Stomach (tissue), 19 donors: Measurements from ENCODE around the gene PAMR1. TPM values are rescaled to one million over a fixed set of nuclear protein-coding genes. Genes with fewer than 3 reads are reported as not detected.

Experiments
- DNase-seq, 2 donors: peaks; one replicate each; pipeline versions ENCODE4 v3.0.0 to v3.0.0-alpha.2; 2013 to 2019
- H3K27ac ChIP-seq, 5 donors: fragments of 200-600 bp in 4 of 5; sonication (generic) in 4 of 5; one replicate each; pipeline ENCODE4 v1.5.1; 2013 to 2019; ENCODE audit warnings: mild to moderate bottlenecking in 1 of 5, moderate library complexity in 1 of 5
- H3K27me3 ChIP-seq, 3 donors: fragments of 200-600 bp; sonication (generic); one replicate each; pipeline ENCODE4 v1.5.1; 2017 to 2019; ENCODE audit warnings: mixed run types in 1 of 3
- H3K36me3 ChIP-seq, 4 donors: fragments of 200-600 bp; sonication (generic); 1 replicate in 3 of 4; 2 replicates in 1 of 4; pipeline ENCODE4 v1.5.1; 2016 to 2019
- H3K4me1 ChIP-seq, 4 donors: fragments of 200-600 bp; sonication (generic); one replicate each; pipeline ENCODE4 v1.5.1; 2016 to 2019
- H3K4me3 ChIP-seq, 4 donors: fragments of 200-600 bp; sonication (generic) in 3 of 4; one replicate each; pipeline ENCODE4 v1.5.1; 2016 to 2019; ENCODE audit warnings: mild to moderate bottlenecking in 1 of 4
- H3K9me3 ChIP-seq, 4 donors: fragments of 200-600 bp; sonication (generic); one replicate each; pipeline ENCODE4 v1.5.1; 2016 to 2019
- EP300 ChIP-seq: sonication (generic); formaldehyde crosslinking; IDR thresholded peaks from one replicate; pipeline ENCODE4 v1.6.1; 2017; ENCODE audit warnings: antibody characterized with exemption
- POLR2A ChIP-seq, 4 donors: fragments of 450-650 bp; IDR thresholded peaks; one replicate each; pipeline ENCODE4 v1.6.1; 2016; ENCODE audit warnings: antibody characterized with exemption in 4 of 4, control low read depth in 2 of 4, mild to moderate bottlenecking in 1 of 4, moderate library complexity in 1 of 4
- POLR2AphosphoS5 ChIP-seq, 3 donors: sonication (generic); formaldehyde crosslinking; IDR thresholded peaks; one replicate each; pipeline ENCODE4 v1.6.1; 2016; ENCODE audit warnings: antibody characterized with exemption in 3 of 3
- WGBS, 5 donors: extraction: QIAGEN DNeasy Blood & Tissue Kit in 3 of 5; methylation state at CpG; one replicate each; pipeline versions ENCODE4 v1.1.5 to v1.1.7; 2013 to 2018; 5-methylcytosine and 5-hydroxymethylcytosine counted together
- intact Hi-C: fragments of 100-400 bp; cut with DNase I; formaldehyde crosslinking; loops from one replicate; pipeline ENCODE4 v1.15.1; 2023; ENCODE audit warnings: low total_unique reads
- long read RNA-seq, 10 donors: transcript quantifications; one replicate each; lab custom pipeline, GENCODE V29; 2026
- polyA plus RNA-seq, 3 donors: library from polyadenylated mRNA; stranded (reverse); fragments of 200-250 nt; gene quantifications; one replicate each; pipeline ENCODE4 v1.2.3, GENCODE V29; 2013
- total RNA-seq, 5 donors: library from RNA; depleted of rRNA; stranded (reverse); fragments of >200 nt; gene quantifications; one replicate each; pipeline versions ENCODE4 v1.1.0 to v1.2.3, GENCODE V29; 2014 to 2016
- TF ChIP-seq, protein P1 (sequence below), 7 experiments: fragments of 450-650 bp in 4 of 7; fragments of 200-600 bp in 3 of 7; sonication (generic) in 3 of 7; IDR thresholded peaks; one replicate each; pipeline ENCODE4 v1.5.1; 2016 to 2019; ENCODE audit warnings: antibody characterized with exemption in 7 of 7, control low read depth in 2 of 7, mild to moderate bottlenecking in 1 of 7
- donor health status: healthy with polysubstance abuse.
- donor health status: Bipolar disorder and iron deficiency.
- donor health status: healthy.

PAMR1 gene
- total RNA-seq (10 to 100 TPM in 1 of 5 donors, 1 to 10 TPM in 1, under 1 TPM in 2, not detected in 1; under 0.01 to 26.8 (median 2.0) TPM), polyA plus RNA-seq (1 to 10 TPM in 1 of 3 donors, under 1 TPM in 2; 0.40 to 4.9 (median 0.56) TPM)
- long read RNA-seq, donor 1: 0 reads
- long read RNA-seq, donor 2, partial matches to known transcripts: 0 of 4 reads
- long read RNA-seq, donor 2, other reads (novel, unspliced or antisense): 0 of 4 reads
- long read RNA-seq, donor 3: 0 reads
- long read RNA-seq, donor 4: 0 reads
- long read RNA-seq, donor 5, partial matches to known transcripts: 0 of 5 reads
- long read RNA-seq, donor 5, other reads (novel, unspliced or antisense): 0 of 5 reads
- long read RNA-seq, donor 6, transcript PAMR1-207 (11 exons, 3,142 nt): major isoform, 5 of 5 reads
- long read RNA-seq, donor 6, partial matches to known transcripts: 0 of 5 reads
- long read RNA-seq, donor 6, other reads (novel, unspliced or antisense): 0 of 5 reads
- long read RNA-seq, donor 7, partial matches to known transcripts: 0 of 4 reads
- long read RNA-seq, donor 7, other reads (novel, unspliced or antisense): 0 of 4 reads
- long read RNA-seq, donor 8: 0 reads
- long read RNA-seq, donor 9, partial matches to known transcripts: 0 of 3 reads
- long read RNA-seq, donor 9, other reads (novel, unspliced or antisense): 0 of 3 reads
- long read RNA-seq, donor 10: 0 reads

- Histone ChIP-seq H3K27ac (peak within 1 kb of the TSS in 3 of 5 donors; percentile 36 to 68 (median 56)), H3K27me3 (peaks cover 0 to 46% (median 14%) of the 10 kb centered on the region in 3 donors), H3K9me3 (no peaks in the 10 kb centered on the region), H3K36me3 (no peaks in the 10 kb centered on the region), H3K4me3 (peak within 1 kb of the TSS; percentile 31 to 40 (median 36)), H3K4me1 (peaks cover 4 to 31% (median 14%) of the 10 kb centered on the region in 4 donors)
- DNase-seq: peak; percentile 33 to 90
- TF ChIP-seq POLR2A (IDR thresholded peaks at IDR 0.05) (no peak), EP300 (no peak), POLR2AphosphoS5 (IDR thresholded peaks at IDR 0.05) (no peak)
- TF ChIP-seq, protein P1, sequence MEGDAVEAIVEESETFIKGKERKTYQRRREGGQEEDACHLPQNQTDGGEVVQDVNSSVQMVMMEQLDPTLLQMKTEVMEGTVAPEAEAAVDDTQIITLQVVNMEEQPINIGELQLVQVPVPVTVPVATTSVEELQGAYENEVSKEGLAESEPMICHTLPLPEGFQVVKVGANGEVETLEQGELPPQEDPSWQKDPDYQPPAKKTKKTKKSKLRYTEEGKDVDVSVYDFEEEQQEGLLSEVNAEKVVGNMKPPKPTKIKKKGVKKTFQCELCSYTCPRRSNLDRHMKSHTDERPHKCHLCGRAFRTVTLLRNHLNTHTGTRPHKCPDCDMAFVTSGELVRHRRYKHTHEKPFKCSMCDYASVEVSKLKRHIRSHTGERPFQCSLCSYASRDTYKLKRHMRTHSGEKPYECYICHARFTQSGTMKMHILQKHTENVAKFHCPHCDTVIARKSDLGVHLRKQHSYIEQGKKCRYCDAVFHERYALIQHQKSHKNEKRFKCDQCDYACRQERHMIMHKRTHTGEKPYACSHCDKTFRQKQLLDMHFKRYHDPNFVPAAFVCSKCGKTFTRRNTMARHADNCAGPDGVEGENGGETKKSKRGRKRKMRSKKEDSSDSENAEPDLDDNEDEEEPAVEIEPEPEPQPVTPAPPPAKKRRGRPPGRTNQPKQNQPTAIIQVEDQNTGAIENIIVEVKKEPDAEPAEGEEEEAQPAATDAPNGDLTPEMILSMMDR (IDR thresholded peaks at IDR 0.05): no peak
- 3 to 4% (median 3%) methylated on average over 27 to 34 of the region's 34 CpGs for WGBS, 5 donors
- intact Hi-C loops: no loop called here
Observed at GRCh38 chr11:35525501-35526175, at the start of gene PAMR1. Gene PAMR1, minus strand, starts transcription at chr11:35525616. Its CDS starts 31 bp downstream, at chr11:35525585.

GRCh38 chr11:35571696-35572095 is 46.3 kb upstream of the PAMR1 start:
- Histone ChIP-seq H3K36me3 (no peaks in the 10 kb centered on the region), H3K4me1 (no peaks in the 10 kb centered on the region), H3K9me3 (peaks cover 0 to 3% (median 0%) of the 10 kb centered on the region in 4 donors), H3K27me3 (peaks cover 0 to 9% (median 0%) of the 10 kb centered on the region in 3 donors), H3K4me3 (no peak overlapping the region), H3K27ac (no peak overlapping the region)
- 54 to 88% (median 68%) methylated on average over 3 of the region's 3 CpGs for WGBS, 5 donors
- no peak for DNase-seq
- intact Hi-C loops: no loop called here
- TF ChIP-seq EP300: no peak
- TF ChIP-seq, protein P1 (IDR thresholded peaks at IDR 0.05): no peak
- TF ChIP-seq POLR2AphosphoS5 (IDR thresholded peaks at IDR 0.05): no peak
- no peak for TF ChIP-seq POLR2A (IDR thresholded peaks at IDR 0.05)

DNA sequence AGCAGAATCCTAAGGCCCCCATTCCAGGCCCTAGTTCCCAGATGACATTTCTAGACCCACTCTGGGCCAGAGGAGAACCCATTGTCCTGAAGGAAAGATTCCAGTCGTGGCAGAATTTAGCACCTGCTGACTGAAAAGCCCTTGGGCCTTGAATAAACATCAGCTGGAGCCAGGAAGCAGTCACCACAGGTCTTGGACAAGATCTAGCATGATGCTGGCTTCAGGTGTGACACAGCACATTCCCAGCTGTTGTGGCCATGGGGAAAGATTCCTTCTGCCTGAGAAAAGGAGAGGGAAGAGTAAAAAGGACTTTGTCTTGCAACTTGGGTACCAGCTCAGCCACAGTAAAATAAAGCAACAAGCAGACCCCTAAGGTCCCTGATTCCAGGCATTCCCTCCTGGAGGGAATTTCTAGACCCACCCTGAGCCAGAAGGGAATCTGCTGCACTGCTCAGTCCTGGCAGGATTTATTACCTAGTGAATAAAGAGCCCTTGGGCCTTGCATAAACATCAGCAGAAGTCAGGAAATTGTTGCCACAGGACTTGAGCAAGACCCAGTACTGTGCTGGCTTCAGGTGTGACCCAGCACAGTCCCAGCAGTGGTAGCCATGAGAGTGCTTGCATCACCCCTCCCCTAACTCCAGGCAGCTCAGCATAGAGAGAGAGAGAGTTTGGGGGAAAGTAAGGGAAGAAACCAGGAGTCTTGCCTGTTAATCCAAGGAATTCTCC is 42.5 kb upstream of the PAMR1 start:
- TF ChIP-seq POLR2AphosphoS5 (IDR thresholded peaks at IDR 0.05) (no peak), POLR2A (IDR thresholded peaks at IDR 0.05) (no peak), EP300 (no peak)
- TF ChIP-seq, protein P1 (IDR thresholded peaks at IDR 0.05): no peak
- WGBS, 5 donors: 9 to 71% (median 25%) methylated on average over 1 of the region's 1 CpG

More for the DNA sequence above, 42.5 kb upstream of the PAMR1 start:
- Histone ChIP-seq H3K27me3 (no peaks in the 10 kb centered on the region), H3K9me3 (peaks cover 0 to 3% (median 0%) of the 10 kb centered on the region in 4 donors), H3K27ac (no peak overlapping the region), H3K36me3 (no peaks in the 10 kb centered on the region), H3K4me1 (no peaks in the 10 kb centered on the region), H3K4me3 (no peak overlapping the region)
- no peak for DNase-seq
- intact Hi-C loops: no loop called here
